Omental fat pad (tissue), 4 donors: ENCODE measurements around the gene LDLRAD3. TPM values are rescaled to one million over a fixed set of nuclear protein-coding genes. Genes with fewer than 3 reads are reported as not detected.

Experiments
- ATAC-seq: fragments of 150-250 bp; one replicate; pipeline ENCODE4 v1.9.1; 2016; ENCODE audit warnings: mild to moderate bottlenecking, moderate library complexity; ENCODE audit not compliant: low FRiP score
- DNase-seq: peaks from one replicate; pipeline ENCODE4 v3.0.0-alpha.2; 2019; ENCODE audit warnings: low spot score
- total RNA-seq, 4 donors: library from RNA; depleted of rRNA; stranded (reverse); fragments of >200 nt; gene quantifications; one replicate each; pipeline ENCODE4 v1.1.0, GENCODE V29; 2016
- TF ChIP-seq, protein P1 (sequence below), 3 donors: fragments of 450-650 bp; IDR thresholded peaks; one replicate each; pipeline ENCODE4 v1.5.1; 2016 to 2017; ENCODE audit warnings: antibody characterized with exemption in 3 of 3, mild to moderate bottlenecking in 3 of 3, moderate library complexity in 2 of 3

The LDLRAD3 gene
- total RNA-seq, 4 donors from 2014 or later: 15.6 to 70.2 (median 25.7) TPM

GRCh38 chr11:36093548-36093947, 149.7 kb downstream of the LDLRAD3 start:
- DNase-seq (no peak), ATAC-seq (no peak)
- TF ChIP-seq, protein P1, sequence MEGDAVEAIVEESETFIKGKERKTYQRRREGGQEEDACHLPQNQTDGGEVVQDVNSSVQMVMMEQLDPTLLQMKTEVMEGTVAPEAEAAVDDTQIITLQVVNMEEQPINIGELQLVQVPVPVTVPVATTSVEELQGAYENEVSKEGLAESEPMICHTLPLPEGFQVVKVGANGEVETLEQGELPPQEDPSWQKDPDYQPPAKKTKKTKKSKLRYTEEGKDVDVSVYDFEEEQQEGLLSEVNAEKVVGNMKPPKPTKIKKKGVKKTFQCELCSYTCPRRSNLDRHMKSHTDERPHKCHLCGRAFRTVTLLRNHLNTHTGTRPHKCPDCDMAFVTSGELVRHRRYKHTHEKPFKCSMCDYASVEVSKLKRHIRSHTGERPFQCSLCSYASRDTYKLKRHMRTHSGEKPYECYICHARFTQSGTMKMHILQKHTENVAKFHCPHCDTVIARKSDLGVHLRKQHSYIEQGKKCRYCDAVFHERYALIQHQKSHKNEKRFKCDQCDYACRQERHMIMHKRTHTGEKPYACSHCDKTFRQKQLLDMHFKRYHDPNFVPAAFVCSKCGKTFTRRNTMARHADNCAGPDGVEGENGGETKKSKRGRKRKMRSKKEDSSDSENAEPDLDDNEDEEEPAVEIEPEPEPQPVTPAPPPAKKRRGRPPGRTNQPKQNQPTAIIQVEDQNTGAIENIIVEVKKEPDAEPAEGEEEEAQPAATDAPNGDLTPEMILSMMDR (IDR thresholded peaks at IDR 0.05): no peak

DNA sequence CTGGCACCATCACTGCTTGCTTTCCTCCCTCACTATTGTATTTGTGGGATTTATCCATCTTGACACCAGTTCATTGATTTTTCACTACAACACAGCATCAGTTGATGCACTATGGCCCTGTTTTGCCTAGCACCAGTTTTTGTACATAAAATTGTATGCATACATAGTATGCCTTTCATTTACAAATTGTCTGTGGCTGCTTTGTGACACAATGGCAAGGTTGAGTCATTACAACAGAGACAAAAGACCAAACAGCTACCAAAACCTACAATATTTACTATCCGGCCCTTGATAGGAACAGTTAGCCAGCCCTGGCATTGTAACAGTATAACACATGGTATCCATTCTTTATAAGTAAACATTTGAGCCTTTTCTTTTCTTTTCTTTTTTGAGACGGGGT, 150.3 kb downstream of the LDLRAD3 start:
- TF ChIP-seq, protein P1 (IDR thresholded peaks at IDR 0.05): no peak
- ATAC-seq: no peak
- DNase-seq: no peak

DNA sequence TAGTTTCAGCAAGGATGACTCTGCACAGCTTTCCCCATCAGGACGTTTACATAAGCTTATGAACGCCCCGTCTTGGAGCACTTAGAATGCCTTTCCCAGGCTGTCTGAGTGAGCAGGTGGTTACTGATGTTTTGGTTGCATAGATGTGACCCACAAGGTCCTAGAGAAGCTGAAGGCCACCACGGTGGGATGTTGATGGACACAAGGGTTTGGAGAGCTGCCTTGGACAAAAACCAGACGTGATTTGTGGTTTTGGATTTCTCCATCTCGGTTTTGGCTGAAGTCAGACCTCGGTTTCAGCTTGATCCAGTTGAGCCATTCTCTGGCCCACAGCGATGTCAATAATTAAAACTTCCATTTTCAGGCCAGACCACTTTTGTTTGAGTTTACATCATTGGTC, 151.9 kb downstream of the LDLRAD3 start:
- ATAC-seq (no peak), DNase-seq (no peak)
- TF ChIP-seq, protein P1 (IDR thresholded peaks at IDR 0.05): no peak

- DNase-seq (no peak), ATAC-seq (no peak)
- TF ChIP-seq, protein P1 (IDR thresholded peaks at IDR 0.05): no peak
Observed at GRCh38 chr11:36097219-36097650, 153.4 kb downstream of the LDLRAD3 start.

GRCh38 chr11:36098087-36098486, 154.2 kb downstream of the LDLRAD3 start:
- DNase-seq (no peak), ATAC-seq (no peak)
- TF ChIP-seq, protein P1 (IDR thresholded peaks at IDR 0.05): no peak

GRCh38 chr11:36098853-36099375, 155.1 kb downstream of the LDLRAD3 start:
- TF ChIP-seq, protein P1 (IDR thresholded peaks at IDR 0.05): no peak
- ATAC-seq (no peak), DNase-seq (no peak)

GRCh38 chr11:36101466-36101865, 157.6 kb downstream of the LDLRAD3 start:
- TF ChIP-seq, protein P1 (IDR thresholded peaks at IDR 0.05): no peak
- ATAC-seq (no peak), DNase-seq (no peak)
